ENCODE data around the gene PARL.

PARL gene

DNA sequence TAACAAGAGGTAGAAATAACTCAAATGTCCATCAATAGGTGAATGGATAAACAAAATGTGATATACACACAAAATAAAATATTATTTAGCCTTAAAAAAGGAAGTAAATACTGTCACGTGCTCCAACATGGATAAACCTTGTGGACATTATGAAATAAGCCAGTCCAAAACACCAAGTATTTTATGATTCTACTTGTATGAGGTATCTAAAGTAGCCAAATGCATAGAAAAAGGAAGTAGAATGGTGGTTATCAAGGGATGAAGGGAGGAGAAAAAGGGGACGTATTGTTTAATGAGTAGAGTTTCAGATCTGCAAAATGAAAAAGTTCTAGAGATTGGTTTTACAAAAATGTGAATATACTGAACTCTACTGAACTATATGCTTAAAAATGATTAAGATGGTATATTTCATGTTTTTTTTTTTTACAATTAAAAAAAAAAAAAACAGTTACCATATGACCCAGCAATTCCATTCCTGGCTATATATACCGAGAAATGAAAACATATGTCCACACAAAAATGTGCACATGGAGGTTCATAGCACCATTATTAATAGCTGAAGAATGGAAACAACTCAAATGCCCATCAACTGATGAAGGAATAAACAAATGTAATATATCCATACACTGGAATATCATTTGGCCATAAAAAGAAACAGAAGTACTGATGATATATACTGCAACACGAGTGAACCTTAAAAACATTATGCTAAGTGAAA lies 30.2 kb downstream of the PARL start:
- DNase-seq (ENCODE audit: low spot score), result no peak

- no peak for DNase-seq (ENCODE audit: low spot score)
These were observed 38.9 kb downstream of the PARL start for GRCh38 chr3:183845608-183846288.

DNA sequence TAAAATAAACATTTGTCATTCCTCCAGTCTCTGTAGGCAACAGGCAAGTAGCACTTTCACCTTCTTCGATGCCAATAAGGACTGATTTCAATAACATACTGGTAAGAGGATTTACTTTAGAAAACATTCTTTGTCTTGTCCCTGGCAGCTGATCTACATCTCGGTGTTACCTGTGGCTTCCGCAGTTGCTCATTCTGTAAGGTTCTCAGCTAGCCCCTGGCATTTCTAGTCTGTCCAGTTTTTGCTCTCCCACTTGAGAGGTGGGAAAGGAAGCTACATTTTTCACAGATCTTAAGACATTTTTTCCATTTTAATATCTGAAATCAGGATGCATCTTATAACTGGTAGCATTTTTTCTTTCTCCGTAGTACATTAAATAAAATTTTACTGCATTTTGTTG lies 39.6 kb downstream of the PARL start:
- no peak for DNase-seq (ENCODE audit: low spot score)

GRCh38 chr3:183844606-183845005 lies 40.1 kb downstream of the PARL start:
- DNase-seq (ENCODE audit: low spot score), result no peak

GRCh38 chr3:183839751-183840150 lies 44.9 kb downstream of the PARL start:
- DNase-seq (ENCODE audit: low spot score), result no peak

- DNase-seq (ENCODE audit: low spot score), result no peak
These were observed 46.8 kb downstream of the PARL start for GRCh38 chr3:183837894-183838293.

DNA sequence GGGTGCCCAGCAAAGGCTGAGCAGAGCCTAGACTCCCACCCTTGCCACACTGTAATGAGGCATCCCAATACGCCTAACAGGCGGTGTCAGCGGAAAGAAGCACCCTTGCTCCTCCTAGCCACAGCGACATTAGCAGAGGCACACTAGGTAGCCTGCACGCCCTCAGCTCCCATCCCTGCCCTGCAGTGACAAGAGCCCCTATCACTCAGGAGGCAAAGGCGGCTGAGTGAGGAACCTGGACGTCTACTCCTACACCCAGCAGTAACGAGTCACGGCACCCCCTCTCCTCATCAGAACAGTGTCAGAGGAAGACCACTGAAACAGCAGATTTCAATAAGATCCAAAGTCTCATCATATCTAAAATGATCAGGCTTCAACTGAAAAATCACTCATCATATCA lies 47.3 kb downstream of the PARL start:
- no peak for DNase-seq (ENCODE audit: low spot score)

DNA sequence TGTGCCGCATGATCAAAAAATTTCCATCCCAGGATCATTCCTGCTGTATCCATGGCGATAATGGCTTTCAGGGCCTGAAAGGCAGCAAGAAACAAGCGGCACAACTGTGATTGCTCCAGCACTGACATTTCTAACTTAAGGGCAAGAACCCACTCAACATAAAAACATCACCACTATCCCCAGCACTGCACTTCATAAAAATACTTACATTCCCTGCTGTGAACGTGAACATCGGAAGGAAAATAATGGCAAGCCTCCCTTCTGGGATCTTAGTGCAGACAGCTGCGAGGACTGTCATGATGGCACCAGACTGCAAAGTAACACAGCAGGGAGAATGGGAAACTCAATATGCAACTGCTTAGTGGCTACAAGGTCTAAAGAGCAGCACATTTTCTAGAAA lies 51.2 kb downstream of the PARL start:
- DNase-seq (ENCODE audit: low spot score), result no peak

DNA sequence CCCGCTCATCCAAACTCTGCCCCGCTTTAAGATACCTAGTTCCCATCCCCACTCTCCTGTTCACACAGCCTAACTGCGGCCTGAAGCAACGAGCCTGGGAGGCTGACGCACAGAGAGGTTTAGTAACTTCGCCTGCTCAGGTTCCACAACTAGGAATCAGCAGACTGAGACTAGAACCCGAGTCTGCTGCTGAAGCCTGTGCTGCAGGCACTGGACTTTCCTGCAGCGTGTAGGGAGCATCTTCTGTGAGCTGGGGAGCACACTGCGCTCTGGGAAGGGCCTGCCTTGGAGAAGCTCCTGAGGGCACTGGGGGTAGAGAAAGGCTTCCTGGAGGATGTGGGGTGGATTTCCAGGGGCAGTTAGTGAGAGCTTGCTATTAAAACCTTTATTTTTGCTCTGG lies 54.5 kb downstream of the PARL start:
- DNase-seq (ENCODE audit: low spot score), result no peak

DNA sequence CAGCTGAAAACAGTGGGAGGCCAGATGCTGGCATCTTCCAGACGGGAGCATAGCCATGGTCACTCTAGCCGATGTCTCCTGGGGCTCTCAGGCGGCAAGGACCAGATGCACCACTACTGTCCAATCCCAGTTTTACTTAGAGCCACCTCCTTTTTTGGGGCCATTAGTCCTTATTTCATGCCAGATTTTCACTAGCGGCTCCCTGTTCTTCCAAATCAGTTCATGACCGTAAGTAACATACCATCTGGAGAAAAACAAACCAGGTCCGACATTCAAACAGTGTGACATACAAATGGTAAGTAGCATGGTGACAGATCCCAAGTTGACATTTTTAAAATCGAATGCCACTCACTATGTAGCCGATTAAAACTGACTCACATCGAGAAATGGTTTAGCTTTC lies 55.2 kb downstream of the PARL start:
- no peak for DNase-seq (ENCODE audit: low spot score)

GRCh38 chr3:183828538-183828870 lies 56.2 kb downstream of the PARL start:
- DNase-seq (ENCODE audit: low spot score), result no peak

- DNase-seq (ENCODE audit: low spot score), result no peak
These were observed 56.7 kb downstream of the PARL start for GRCh38 chr3:183827809-183828537.

DNA sequence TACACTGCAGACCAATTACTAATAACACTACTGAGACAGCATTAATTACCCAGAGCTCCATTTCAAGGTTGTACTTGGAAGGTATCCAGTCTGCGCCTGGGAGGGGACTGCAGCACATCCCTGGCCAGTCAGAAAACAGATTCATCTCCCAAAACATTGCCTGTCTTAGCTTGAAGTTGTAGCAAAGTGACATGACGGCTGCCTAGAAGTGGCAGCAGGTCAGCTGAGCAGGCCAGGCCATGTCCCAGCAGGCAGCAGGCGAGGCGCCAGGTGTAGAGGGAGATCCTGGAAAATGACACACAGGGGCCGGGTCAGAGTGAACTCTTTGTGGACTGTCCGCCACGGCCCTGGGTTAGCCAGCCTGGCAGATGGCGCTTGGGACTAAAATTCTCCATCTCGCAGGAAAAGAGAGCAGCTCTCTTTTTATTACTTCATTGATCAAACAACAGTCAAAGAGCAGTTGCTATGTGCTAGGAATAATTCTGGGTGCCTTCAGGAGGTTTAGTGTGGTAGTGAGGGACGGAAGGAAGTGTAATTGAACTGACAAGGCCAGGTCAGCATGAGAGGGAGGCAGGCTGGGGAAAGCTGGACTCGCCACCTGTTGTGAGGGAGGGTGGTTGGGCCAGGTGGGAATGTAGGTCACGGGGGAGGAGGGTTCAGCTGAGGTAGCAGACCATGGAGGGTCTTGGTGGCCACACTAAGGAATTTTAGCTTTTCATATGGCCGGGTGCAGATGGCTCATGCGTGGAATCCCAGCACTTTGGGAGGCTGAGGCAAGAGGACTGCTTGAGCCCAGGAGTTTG lies 58.0 kb downstream of the PARL start:
- DNase-seq (ENCODE audit: low spot score), result no peak

- DNase-seq (ENCODE audit: low spot score), result peak; percentile 60
These were observed 59.1 kb downstream of the PARL start, which contains the start of gene MAP6D1 for GRCh38 chr3:183825456-183826161. MAP6D1 (minus strand) TSS chr3:183825577; CDS start chr3:183825547, 30 bp downstream.

DNA sequence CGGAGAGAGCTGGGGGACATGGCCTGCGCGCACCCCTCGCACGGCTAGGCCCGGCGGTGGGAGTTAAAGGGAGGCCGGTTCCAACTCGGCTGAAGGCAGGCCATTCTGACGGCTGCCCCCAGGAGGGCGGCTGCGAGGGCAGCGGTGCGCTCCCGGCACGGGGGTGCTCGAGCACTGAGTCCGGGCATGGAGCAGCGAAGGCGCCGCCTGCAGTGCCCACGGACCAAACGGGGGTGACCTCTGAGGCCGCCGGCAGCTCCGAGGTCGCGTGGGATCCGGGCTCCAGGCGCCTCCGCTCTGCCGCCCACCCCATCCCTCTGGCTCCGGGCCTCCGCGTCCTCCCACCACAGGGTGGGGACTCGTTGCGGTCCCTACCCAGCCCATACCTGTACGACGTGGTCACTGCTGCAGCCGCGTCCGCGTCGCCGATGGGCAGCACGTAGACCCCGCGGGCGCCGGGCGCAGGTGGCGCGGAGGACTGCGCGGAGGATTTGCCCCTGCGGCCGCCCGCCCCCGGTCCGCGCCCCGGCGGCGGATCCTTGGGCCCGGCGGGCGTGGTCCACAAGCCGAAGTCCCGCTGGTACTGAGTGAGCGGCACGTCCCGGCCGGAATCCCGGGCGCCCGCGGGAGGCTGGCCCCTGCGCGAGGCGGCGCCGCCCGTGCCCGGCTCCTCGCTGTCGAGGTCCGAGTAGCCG lies 59.8 kb downstream of the PARL start:
- DNase-seq (ENCODE audit: low spot score), result no peak

DNA sequence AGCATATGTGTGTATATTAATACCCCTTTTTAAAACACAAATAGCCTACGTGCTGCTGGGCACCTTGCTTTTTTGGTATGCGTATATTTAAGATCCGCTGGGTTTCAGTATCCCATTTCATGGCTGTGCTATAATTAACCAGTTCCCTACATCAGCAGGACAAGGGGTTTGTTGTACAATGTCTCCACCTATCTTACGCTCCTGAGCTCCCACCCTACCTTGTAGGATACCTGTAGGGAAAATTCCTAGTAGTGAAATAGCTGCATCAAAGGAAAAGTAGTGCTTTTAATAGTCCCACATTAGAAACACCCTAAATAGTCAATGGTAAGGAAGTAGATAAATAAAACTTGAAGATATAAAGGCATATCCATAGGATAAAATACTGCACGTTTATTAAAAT lies 60.7 kb downstream of the PARL start:
- DNase-seq (ENCODE audit: low spot score), result no peak

GRCh38 chr3:183822631-183823030 lies 62.0 kb downstream of the PARL start:
- DNase-seq (ENCODE audit: low spot score), result no peak

DNA sequence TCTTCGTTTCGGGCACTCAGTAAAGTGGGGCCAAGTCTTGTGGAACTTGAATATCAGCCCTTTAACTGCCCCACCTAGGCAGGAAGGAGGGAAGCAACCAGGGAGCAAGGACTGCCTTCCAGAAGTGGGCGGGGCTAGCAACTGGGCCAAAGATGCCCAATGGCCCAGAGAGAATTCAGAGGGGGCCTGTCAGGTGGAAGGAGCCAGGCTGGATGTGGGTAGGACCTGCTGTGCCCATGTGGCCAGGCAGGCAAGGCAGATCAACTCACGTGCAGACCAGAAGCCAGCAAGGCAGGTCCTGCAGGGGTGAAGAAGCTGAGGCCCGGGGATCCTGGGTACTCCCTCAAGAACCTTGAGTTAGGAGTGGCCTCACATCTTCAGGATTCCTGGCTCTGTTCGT lies 64.8 kb downstream of the PARL start:
- no peak for DNase-seq (ENCODE audit: low spot score)

DNA sequence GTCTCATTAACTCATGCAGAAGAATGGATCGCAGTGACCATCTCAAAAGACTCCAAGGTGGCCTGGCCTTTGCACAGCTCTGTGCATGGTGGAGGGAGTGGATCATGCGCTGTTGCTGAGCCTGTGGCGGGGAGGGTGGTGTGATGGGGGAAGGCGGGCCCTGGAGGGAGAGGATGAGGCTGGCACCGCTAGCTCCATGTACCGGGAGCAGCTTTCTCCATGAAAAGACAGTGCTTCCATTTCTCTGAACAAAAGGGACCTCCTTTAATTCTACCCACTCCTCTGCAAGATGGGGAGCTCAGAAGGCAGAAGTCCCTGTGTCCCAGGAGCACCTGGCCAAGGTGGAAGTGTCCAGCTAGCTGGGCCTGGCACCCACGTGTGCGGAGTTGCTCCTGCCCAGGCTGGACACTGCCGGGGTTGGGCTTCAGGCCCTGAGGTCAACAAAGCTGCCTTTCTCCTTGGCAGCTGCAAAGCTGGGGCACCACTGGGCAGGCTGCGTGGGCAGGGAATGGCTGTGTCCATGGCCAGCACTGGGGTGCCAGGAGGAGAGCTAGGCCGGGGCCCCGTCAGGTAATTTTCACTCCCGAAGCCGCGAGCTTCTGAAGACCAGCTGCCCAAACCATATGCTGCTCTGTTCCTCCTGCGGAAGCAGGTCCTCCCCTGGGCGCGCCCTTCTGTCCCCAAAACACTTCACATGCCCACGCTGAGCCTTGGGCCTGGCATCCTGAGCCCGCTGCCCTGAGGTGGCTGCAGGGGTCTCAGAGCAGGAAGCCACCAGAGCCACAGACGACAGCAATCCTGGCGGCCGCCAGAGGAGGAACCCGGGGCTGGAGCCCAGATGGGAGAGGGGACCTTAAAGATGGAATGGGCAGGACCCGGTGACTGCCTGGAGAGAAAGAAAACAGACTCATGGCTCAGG lies 65.7 kb downstream of the PARL start:
- DNase-seq (ENCODE audit: low spot score), result no peak

- no peak for DNase-seq (ENCODE audit: low spot score)
These were observed 66.5 kb downstream of the PARL start for GRCh38 chr3:183818041-183818620.

All from LoVo (cell line).